Measurements from ENCODE around the gene TESMIN. TPM values are rescaled to one million over a fixed set of nuclear protein-coding genes. Genes with fewer than 3 reads are reported as not detected.

The TESMIN gene
- total RNA-seq (2014; rRNA removed; shearing (Covaris generic)), result 3.6 and 9.5 TPM in 2 replicates

- DNase-seq (ENCODE audit: low spot score), result peak; percentile 16
- in situ Hi-C loops (cut with HindIII; ENCODE audit: low sequenced_read_pairs), result no loop called here
Observed at GRCh38 chr11:68751331-68751856, at the start of gene TESMIN. TSS of gene TESMIN (minus strand) at chr11:68751520. CDS start at chr11:68750660, 860 bp downstream.

DNA sequence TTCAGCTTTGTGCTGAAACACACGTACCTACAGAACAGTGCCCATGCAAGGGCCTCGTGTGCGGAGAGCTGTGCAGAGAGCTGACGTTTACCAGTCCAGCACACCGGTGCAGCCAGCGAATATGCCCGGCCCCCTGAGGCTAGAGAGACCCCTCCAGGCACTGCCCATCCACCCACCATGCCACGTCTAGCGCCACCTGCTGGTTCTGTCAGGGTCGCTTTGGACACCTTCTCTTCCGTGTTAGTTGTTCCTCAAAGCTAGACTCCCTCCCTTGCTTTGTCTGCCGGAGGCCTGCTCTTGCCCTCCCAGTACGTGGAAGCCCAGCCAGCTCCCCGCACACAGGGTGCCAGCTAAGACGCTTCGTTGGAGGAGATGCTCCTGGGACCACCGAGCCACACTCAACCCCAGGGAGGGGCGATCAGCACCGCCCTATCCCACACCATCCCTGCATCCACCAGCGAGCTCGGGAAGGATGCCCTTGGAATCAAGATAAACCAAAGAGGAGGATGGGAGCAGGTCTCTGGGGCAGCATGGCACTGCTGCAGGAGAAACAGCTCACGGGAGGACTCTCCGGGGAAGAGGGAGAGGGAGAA, 47.0 kb upstream of the TESMIN start:
- DNase-seq (ENCODE audit: low spot score), result peak; percentile 6
- in situ Hi-C loops (cut with HindIII; ENCODE audit: low sequenced_read_pairs), result no loop called here

DNA sequence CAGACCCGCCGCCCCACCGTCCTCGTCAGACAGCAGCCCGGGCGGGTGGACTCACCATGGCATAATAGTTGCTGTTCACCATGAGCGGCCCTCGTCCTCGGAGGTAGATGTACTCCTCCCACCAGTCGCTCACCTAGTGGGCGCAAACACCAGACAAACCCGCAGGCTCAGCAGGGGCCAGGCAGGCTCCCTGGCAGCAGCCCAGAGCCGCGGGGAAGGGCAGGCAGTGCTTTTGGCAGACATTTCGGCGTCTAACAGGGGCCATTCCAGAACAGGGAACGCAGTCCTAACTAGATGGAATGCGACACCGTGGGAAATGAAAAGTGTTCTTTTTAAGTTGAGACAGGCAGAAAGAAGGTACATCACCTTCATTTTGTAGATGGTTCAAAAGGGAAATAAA, 45.5 kb upstream of the TESMIN start:
- peak; percentile 26 for DNase-seq (ENCODE audit: low spot score)
- in situ Hi-C loops (cut with HindIII; ENCODE audit: low sequenced_read_pairs), result no loop called here

GRCh38 chr11:68792400-68792966, 41.2 kb upstream of the TESMIN start:
- no peak for DNase-seq (ENCODE audit: low spot score)

DNA sequence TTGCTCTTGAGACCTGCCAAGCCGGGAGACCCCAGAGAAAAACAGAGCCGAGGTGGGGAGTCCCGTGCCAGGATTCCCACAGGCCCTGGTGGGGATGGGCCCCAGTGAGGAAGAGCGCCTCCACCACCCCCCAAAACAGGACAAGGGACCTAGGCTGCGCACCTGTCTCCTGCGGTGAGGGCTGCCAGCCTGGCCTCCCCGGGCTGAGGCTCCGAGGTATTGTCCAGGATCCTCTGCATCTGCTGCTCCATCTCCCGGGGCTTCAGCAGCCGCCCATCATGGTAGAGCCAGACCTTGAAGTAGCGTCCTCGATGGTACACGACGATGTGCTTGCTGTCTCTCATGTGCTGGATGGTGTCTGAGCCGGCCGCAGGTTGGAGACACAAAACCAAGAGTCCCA, 33.3 kb upstream of the TESMIN start:
- no peak for DNase-seq (ENCODE audit: low spot score)
- in situ Hi-C loops (cut with HindIII; ENCODE audit: low sequenced_read_pairs), result no loop called here

More at GRCh38 chr11:68792400-68792966, 41.2 kb upstream of the TESMIN start:
- in situ Hi-C loops (cut with HindIII; ENCODE audit: low sequenced_read_pairs), result loop anchor here (5.0 kb wide), 1 partner anchor 60 kb away; no protein-coding TSS in a partner anchor

- in situ Hi-C loops (cut with HindIII; ENCODE audit: low sequenced_read_pairs), result no loop called here
Observed at GRCh38 chr11:68783216-68783821, 32.0 kb upstream of the TESMIN start.

DNA sequence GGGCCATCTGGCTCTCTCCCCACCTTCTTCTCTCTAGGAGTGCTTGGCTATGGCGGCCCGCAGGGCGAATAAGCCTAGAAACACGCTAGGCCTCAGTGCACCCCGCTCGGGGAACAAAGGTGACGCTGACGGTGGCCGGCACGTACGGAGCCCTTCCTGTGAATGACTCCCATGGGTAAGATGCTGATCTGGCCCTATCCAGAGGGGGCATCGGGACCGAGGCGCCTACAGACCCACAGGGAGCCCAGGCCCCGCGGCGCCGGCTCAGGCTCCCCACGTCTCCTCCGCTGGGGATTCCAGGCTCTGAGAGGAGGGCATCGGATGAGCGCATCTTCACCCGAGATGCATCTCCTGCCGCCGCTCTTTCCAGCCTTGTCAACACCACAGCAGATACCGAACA, 31.4 kb upstream of the TESMIN start:
- in situ Hi-C loops (cut with HindIII; ENCODE audit: low sequenced_read_pairs), result no loop called here
- no peak for DNase-seq (ENCODE audit: low spot score)

More at GRCh38 chr11:68783216-68783821, 32.0 kb upstream of the TESMIN start:
- DNase-seq (ENCODE audit: low spot score), result no peak

GRCh38 chr11:68780829-68781228, 29.5 kb upstream of the TESMIN start:
- no peak for DNase-seq (ENCODE audit: low spot score)
- in situ Hi-C loops (cut with HindIII; ENCODE audit: low sequenced_read_pairs), result no loop called here

- DNase-seq (ENCODE audit: low spot score), result no peak
- in situ Hi-C loops (cut with HindIII; ENCODE audit: low sequenced_read_pairs), result no loop called here
Observed at GRCh38 chr11:68778205-68778604, 26.9 kb upstream of the TESMIN start.

- DNase-seq (ENCODE audit: low spot score), result no peak
- in situ Hi-C loops (cut with HindIII; ENCODE audit: low sequenced_read_pairs), result no loop called here
Observed at GRCh38 chr11:68776442-68777235, 25.3 kb upstream of the TESMIN start.

DNA sequence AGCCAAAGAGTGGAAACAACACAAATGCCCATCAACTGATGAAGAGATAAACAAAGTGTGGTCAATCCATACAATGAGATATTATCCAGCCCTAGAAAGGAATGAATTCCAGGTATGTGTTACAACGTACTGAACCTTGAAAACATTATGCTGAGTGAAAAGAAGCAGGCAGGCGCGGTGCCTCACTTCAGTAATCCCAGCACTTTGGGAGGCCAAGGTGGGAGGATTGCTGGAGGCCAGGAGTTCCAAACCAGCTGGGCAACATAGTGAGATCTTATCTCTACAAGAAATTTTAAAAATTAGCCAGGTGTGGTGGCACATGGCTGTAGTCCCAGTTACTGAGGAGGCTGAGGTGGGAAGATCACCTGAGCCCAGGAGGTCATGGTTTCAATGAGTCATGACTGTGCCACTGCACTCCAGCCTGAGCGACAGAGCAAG, 24.6 kb upstream of the TESMIN start:
- DNase-seq (ENCODE audit: low spot score), result no peak
- in situ Hi-C loops (cut with HindIII; ENCODE audit: low sequenced_read_pairs), result no loop called here

- no peak for DNase-seq (ENCODE audit: low spot score)
- in situ Hi-C loops (cut with HindIII; ENCODE audit: low sequenced_read_pairs), result no loop called here
Observed at GRCh38 chr11:68774194-68774585, 22.9 kb upstream of the TESMIN start.

GRCh38 chr11:68773521-68774193, 22.3 kb upstream of the TESMIN start:
- no peak for DNase-seq (ENCODE audit: low spot score)
- in situ Hi-C loops (cut with HindIII; ENCODE audit: low sequenced_read_pairs), result no loop called here

DNA sequence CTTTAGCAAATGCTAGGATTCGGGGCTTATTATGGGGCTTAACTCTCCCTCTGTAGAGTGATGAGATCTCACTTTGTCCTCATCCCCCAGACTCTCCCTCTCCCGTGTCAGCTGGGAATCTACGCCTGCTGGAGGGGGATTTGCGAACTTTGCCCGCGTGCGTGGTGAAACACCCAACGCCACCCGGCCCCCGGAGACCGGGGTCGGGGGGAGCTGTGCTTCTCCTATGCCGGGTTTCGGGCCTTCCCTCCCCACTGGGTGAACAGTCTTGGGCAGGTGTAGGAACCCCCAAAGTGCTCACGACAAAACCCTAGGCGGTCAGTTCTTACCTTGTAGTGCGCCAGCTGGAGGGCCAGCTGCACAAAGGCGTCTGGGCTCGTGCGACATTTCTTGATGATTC, 21.6 kb upstream of the TESMIN start:
- DNase-seq (ENCODE audit: low spot score), result no peak
- in situ Hi-C loops (cut with HindIII; ENCODE audit: low sequenced_read_pairs), result no loop called here

DNA sequence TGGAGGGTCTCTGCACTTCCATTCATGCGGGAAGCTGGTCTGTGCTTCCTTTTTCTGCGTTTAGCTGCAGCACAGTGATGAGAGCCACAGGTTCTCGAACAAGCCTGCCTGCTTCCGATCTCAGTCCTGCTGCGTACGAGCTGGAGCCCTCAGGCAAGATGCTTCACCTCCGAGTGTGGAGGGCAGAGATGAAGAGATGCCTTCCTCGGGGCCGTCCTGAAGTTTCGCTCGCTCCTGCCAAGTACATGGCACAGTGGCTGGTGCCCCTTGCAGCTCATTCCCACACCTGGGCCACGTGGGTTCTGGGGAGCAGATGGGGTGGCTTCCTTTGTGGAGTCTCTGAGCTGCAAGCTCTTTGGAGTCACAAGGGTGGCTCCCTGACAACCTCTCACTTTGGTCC, 19.5 kb upstream of the TESMIN start:
- no peak for DNase-seq (ENCODE audit: low spot score)
- in situ Hi-C loops (cut with HindIII; ENCODE audit: low sequenced_read_pairs), result no loop called here

DNA sequence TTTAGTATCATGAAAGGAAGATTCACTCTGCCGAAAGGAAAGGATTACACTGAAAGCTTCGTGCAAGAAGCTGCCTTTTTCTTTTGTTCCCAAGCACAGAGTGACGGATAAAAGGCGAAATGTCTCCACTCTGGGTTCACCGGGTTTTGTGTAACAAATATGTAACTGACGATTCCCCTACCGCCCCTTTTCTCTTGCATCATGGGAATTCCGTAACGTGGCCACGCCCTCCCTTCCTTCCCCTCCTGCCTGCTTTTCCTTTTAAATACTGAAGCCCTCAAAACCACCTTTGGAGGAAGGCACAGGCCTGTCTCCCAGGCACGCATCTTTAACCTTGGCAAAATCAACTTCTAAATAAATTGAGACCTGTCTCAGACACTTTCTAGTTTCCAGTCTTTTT, 16.4 kb upstream of the TESMIN start:
- no peak for DNase-seq (ENCODE audit: low spot score)
- in situ Hi-C loops (cut with HindIII; ENCODE audit: low sequenced_read_pairs), result no loop called here

DNA sequence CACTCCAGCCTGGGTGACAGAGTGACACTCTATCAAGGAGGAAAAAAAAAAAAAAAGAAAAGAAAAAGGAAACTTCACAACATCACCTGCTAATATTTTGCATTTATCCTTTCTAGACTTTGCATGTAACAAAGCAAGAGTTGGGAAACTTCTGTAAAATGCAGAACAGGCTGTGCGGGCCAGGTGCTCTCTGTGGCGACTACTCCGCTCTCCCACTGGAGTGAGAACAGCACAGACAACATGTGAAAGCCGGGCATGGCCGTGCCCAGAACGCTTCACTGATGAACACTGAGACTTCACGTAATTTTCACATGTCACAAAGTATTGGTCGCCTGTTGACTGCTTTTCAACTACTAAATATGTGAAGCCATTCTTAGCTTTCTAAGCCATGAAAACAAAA, 15.5 kb upstream of the TESMIN start:
- DNase-seq (ENCODE audit: low spot score), result no peak

DNA sequence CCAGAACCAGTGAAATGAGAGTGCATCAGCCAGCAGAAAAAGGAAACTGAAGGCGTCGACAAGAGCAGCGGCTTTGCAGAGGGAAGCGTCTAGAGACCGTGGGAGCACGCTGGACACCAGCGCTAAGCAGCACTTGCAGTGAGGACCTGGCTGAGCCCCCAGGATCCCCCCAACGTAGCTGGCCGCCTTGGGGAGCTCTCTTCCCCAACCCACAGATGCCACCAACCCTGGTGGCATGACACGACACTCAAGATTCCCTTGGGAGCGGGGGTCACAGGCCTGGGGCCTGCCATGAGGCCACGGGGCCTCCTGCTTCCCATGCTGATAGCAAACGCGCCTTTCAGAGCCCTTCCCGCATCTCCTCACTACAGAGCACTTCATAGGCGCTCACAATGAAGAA, 13.4 kb upstream of the TESMIN start:
- in situ Hi-C loops (cut with HindIII; ENCODE audit: low sequenced_read_pairs), result no loop called here

More for the DNA sequence above, 15.5 kb upstream of the TESMIN start:
- in situ Hi-C loops (cut with HindIII; ENCODE audit: low sequenced_read_pairs), result no loop called here

More for the DNA sequence above, 13.4 kb upstream of the TESMIN start:
- no peak for DNase-seq (ENCODE audit: low spot score)
